Large intestine (tissue), 12 donors: ENCODE data around the gene AVL9. TPM values are rescaled to one million over a fixed set of nuclear protein-coding genes. Genes with fewer than 3 reads are reported as not detected.
"Not testable (repeated sequence)": the region's sequence is repeated elsewhere in the genome, so short reads cannot be mapped to it uniquely, and the experiment has no call there.

Source experiments
- DNase-seq, 2 donors: peaks; one replicate each; pipeline versions ENCODE4 v3.0.0 to v3.0.0-alpha.2; 2013
- H3K27ac ChIP-seq: one replicate; pipeline ENCODE4 v1.5.1; 2013; ENCODE audit warnings: low read length
- H3K27me3 ChIP-seq: 2 replicates; pipeline ENCODE4 v1.6.1; 2013; ENCODE audit warnings: low read length; ENCODE audit not compliant: control insufficient read depth, insufficient read depth
- H3K36me3 ChIP-seq: 2 replicates; pipeline ENCODE4 v1.6.1; 2013; ENCODE audit warnings: low read length; ENCODE audit not compliant: control insufficient read depth, insufficient read depth
- H3K4me1 ChIP-seq: one replicate; pipeline ENCODE4 v1.6.1; 2013; ENCODE audit warnings: low read length; ENCODE audit not compliant: control insufficient read depth, insufficient read depth
- H3K4me3 ChIP-seq: one replicate; pipeline ENCODE4 v1.5.1; 2013; ENCODE audit warnings: low read length
- H3K9me3 ChIP-seq: one replicate; pipeline ENCODE4 v1.6.1; 2013; ENCODE audit warnings: mild to moderate bottlenecking, low read depth, low read length, moderate library complexity; ENCODE audit not compliant: control insufficient read depth
- WGBS: methylation state at CpG from one replicate; pipeline ENCODE4 v1.1.5; 2013; ENCODE audit warnings: low lambda C conversion rate; ENCODE audit not compliant: insufficient coverage; 5-methylcytosine and 5-hydroxymethylcytosine counted together
- long read RNA-seq, 11 donors: transcript quantifications; one replicate each; lab custom pipeline, GENCODE V29; 2026
- polyA plus RNA-seq: library from polyadenylated mRNA; unstranded; fragments of 120-200 nt; gene quantifications from one replicate; pipeline ENCODE4 v1.2.1, GENCODE V29; 2013

AVL9 gene
- polyA plus RNA-seq, result 39.9 TPM
- long read RNA-seq, donor 1, full-length matches to known transcripts, result 1 of 1 reads
- long read RNA-seq, donor 1, partial matches to known transcripts, result 0 of 1 reads
- long read RNA-seq, donor 1, other reads (novel, unspliced or antisense), result 0 of 1 reads
- long read RNA-seq, donor 2, full-length matches to known transcripts, result 2 of 2 reads
- long read RNA-seq, donor 2, partial matches to known transcripts, result 0 of 2 reads
- long read RNA-seq, donor 2, other reads (novel, unspliced or antisense), result 0 of 2 reads
- long read RNA-seq, donor 3, full-length matches to known transcripts, result 6 of 6 reads
- long read RNA-seq, donor 3, partial matches to known transcripts, result 0 of 6 reads
- long read RNA-seq, donor 3, other reads (novel, unspliced or antisense), result 0 of 6 reads
- long read RNA-seq, donor 4, result 0 reads
- long read RNA-seq, donor 5, full-length matches to known transcripts, result 3 of 3 reads
- long read RNA-seq, donor 5, partial matches to known transcripts, result 0 of 3 reads
- long read RNA-seq, donor 5, other reads (novel, unspliced or antisense), result 0 of 3 reads
- long read RNA-seq, donor 6, full-length matches to known transcripts, result 6 of 6 reads
- long read RNA-seq, donor 6, partial matches to known transcripts, result 0 of 6 reads
- long read RNA-seq, donor 6, other reads (novel, unspliced or antisense), result 0 of 6 reads
- long read RNA-seq, donor 7, partial matches to known transcripts, result 0 of 1 reads
- long read RNA-seq, donor 7, other reads (novel, unspliced or antisense), result 0 of 1 reads
- long read RNA-seq, donor 8, full-length matches to known transcripts, result 3 of 3 reads
- long read RNA-seq, donor 8, partial matches to known transcripts, result 0 of 3 reads
- long read RNA-seq, donor 8, other reads (novel, unspliced or antisense), result 0 of 3 reads
- long read RNA-seq, donor 9, full-length matches to known transcripts, result 6 of 14 reads
- long read RNA-seq, donor 9, partial matches to known transcripts, result 8 of 14 reads
- long read RNA-seq, donor 9, other reads (novel, unspliced or antisense), result 0 of 14 reads
- long read RNA-seq, donor 10, full-length matches to known transcripts, result 8 of 8 reads
- long read RNA-seq, donor 10, partial matches to known transcripts, result 0 of 8 reads
- long read RNA-seq, donor 10, other reads (novel, unspliced or antisense), result 0 of 8 reads
- long read RNA-seq, donor 11, full-length matches to known transcripts, result 1 of 162 reads
- long read RNA-seq, donor 11, partial matches to known transcripts, result 35 of 162 reads
- long read RNA-seq, donor 11, other reads (novel, unspliced or antisense), result 126 of 162 reads

- DNase-seq, result peak; percentile 97 to 98
- H3K4me3 ChIP-seq, result peak within 1 kb of the TSS; percentile 94
- peak within 1 kb of the TSS; percentile 98 for H3K27ac ChIP-seq
- H3K4me1 ChIP-seq, result no peaks in the 10 kb centered on the region
- no peaks in the 10 kb centered on the region for H3K27me3 ChIP-seq
- H3K36me3 ChIP-seq, result peaks cover 2% of the 10 kb centered on the region
- no CpG with 5 or more reads among the region's 67 CpGs for WGBS
- no peaks in the 10 kb centered on the region for H3K9me3 ChIP-seq
Measured at GRCh38 chr7:32495298-32496051, at the start of gene AVL9. Gene AVL9 (plus strand): TSS chr7:32495489. CDS start chr7:32495710, 221 bp downstream.

GRCh38 chr7:32447218-32447617 lies 48.1 kb upstream of the AVL9 start:
- no peak overlapping the region for H3K27ac ChIP-seq
- no peaks in the 10 kb centered on the region for H3K4me1 ChIP-seq
- DNase-seq, result no peak
- no peaks in the 10 kb centered on the region for H3K9me3 ChIP-seq
- H3K36me3 ChIP-seq, result no peaks in the 10 kb centered on the region
- no peak overlapping the region for H3K4me3 ChIP-seq
- WGBS, result no CpG with 5 or more reads among the region's 2 CpGs
- H3K27me3 ChIP-seq, result peaks cover 3% of the 10 kb centered on the region

- Histone ChIP-seq H3K27me3 (peaks cover 3% of the 10 kb centered on the region), H3K9me3 (no peaks in the 10 kb centered on the region), H3K4me1 (no peaks in the 10 kb centered on the region), H3K27ac (no peak overlapping the region), H3K36me3 (no peaks in the 10 kb centered on the region), H3K4me3 (no peak overlapping the region)
- DNase-seq, result no peak
- WGBS, result no CpG with 5 or more reads among the region's 8 CpGs
Measured at GRCh38 chr7:32453341-32454011, 41.8 kb upstream of the AVL9 start.

- no peak overlapping the region for H3K4me3 ChIP-seq
- no peaks in the 10 kb centered on the region for H3K36me3 ChIP-seq
- no peak for DNase-seq
- H3K9me3 ChIP-seq, result no peaks in the 10 kb centered on the region
- no peak overlapping the region for H3K27ac ChIP-seq
- no peaks in the 10 kb centered on the region for H3K4me1 ChIP-seq
- WGBS, result no CpG with 5 or more reads among the region's 3 CpGs
- no peaks in the 10 kb centered on the region for H3K27me3 ChIP-seq
Measured at GRCh38 chr7:32458025-32458424, 37.3 kb upstream of the AVL9 start.

GRCh38 chr7:32459788-32460187 lies 35.5 kb upstream of the AVL9 start:
- Histone ChIP-seq H3K4me1 (no peaks in the 10 kb centered on the region), H3K9me3 (no peaks in the 10 kb centered on the region), H3K27ac (no peak overlapping the region), H3K27me3 (no peaks in the 10 kb centered on the region), H3K36me3 (no peaks in the 10 kb centered on the region), H3K4me3 (no peak overlapping the region)
- WGBS, result 100% methylated on average over 1 of the region's 2 CpGs
- no peak for DNase-seq

GRCh38 chr7:32461484-32461883 lies 33.8 kb upstream of the AVL9 start:
- Histone ChIP-seq H3K36me3 (no peaks in the 10 kb centered on the region), H3K27ac (no peak overlapping the region), H3K27me3 (no peaks in the 10 kb centered on the region), H3K4me1 (no peaks in the 10 kb centered on the region), H3K4me3 (no peak overlapping the region), H3K9me3 (no peaks in the 10 kb centered on the region)
- peak in 1 of 2 donors; percentile 46 for DNase-seq
- 20% methylated on average over 1 of the region's 2 CpGs for WGBS

- Histone ChIP-seq H3K9me3 (no peaks in the 10 kb centered on the region), H3K27ac (no peak overlapping the region), H3K4me1 (no peaks in the 10 kb centered on the region), H3K27me3 (no peaks in the 10 kb centered on the region), H3K4me3 (no peak overlapping the region), H3K36me3 (no peaks in the 10 kb centered on the region)
- DNase-seq, result peak in 1 of 2 donors; percentile 23
Measured at GRCh38 chr7:32462451-32462850, 32.8 kb upstream of the AVL9 start.

- Histone ChIP-seq H3K36me3 (no peaks in the 10 kb centered on the region), H3K27ac (no peak overlapping the region), H3K4me1 (no peaks in the 10 kb centered on the region), H3K9me3 (no peaks in the 10 kb centered on the region), H3K27me3 (no peaks in the 10 kb centered on the region), H3K4me3 (no peak overlapping the region)
- no CpG with 5 or more reads among the region's 1 CpG for WGBS
- DNase-seq, result no peak
Measured at GRCh38 chr7:32462977-32463376, 32.3 kb upstream of the AVL9 start.

- not testable (repeated sequence) for DNase-seq, H3K36me3 ChIP-seq, H3K9me3 ChIP-seq, H3K4me3 ChIP-seq, H3K27me3 ChIP-seq, H3K27ac ChIP-seq, H3K4me1 ChIP-seq
- no CpG with 5 or more reads among the region's 30 CpGs for WGBS
Measured at GRCh38 chr7:32464641-32465416, 30.5 kb upstream of the AVL9 start.
